D721Med (cell line): ENCODE data around the gene ABL2.

Experiments used
- DNase-seq: peaks from one replicate; pipeline ENCODE4 v3.0.0; 2011; ENCODE audit warnings: low spot score; ENCODE audit not compliant: insufficient read length
- FAIRE-seq: peaks from 2 replicates; lab custom pipeline; 2011; peaks lifted over from hg19 to GRCh38; lab: Jason Lieb, UNC
- CTCF ChIP-seq: IDR thresholded peaks from 2 replicates; pipeline ENCODE4 v1.5.1; 2012; ENCODE audit warnings: mild to moderate bottlenecking, control low read depth; ENCODE audit not compliant: insufficient read depth; ENCODE audit errors: missing control alignments

The ABL2 gene

GRCh38 chr1:179129702-179130473, 99.6 kb downstream of the ABL2 start:
- DNase-seq (no peak), FAIRE-seq (peak; percentile 86)
- no peak for TF ChIP-seq CTCF

GRCh38 chr1:179128520-179128919, 101.0 kb downstream of the ABL2 start:
- TF ChIP-seq CTCF = no peak
- no peak for FAIRE-seq
- DNase-seq = no peak

- FAIRE-seq = no peak
- no peak for TF ChIP-seq CTCF
- DNase-seq = no peak
These were observed 102.1 kb downstream of the ABL2 start for GRCh38 chr1:179127163-179127895.

GRCh38 chr1:179126338-179127060, 103.0 kb downstream of the ABL2 start:
- TF ChIP-seq CTCF = no peak
- no peak for DNase-seq
- FAIRE-seq = no peak

GRCh38 chr1:179124873-179125272, 104.6 kb downstream of the ABL2 start:
- FAIRE-seq (peak; percentile 38), DNase-seq (no peak)
- TF ChIP-seq CTCF = no peak

- no peak for DNase-seq
- FAIRE-seq = no peak
- peak; percentile 76 for TF ChIP-seq CTCF
These were observed 108.1 kb downstream of the ABL2 start for GRCh38 chr1:179121159-179121938.
